Uterus (tissue), 4 donors: ENCODE results near the gene ITGAV. TPM values are rescaled to one million over a fixed set of nuclear protein-coding genes. Genes with fewer than 3 reads are reported as not detected.
"Not testable (repeated sequence)": the region's sequence is repeated elsewhere in the genome, so short reads cannot be mapped to it uniquely, and the experiment has no call there.

ENCODE experiments used
- DNase-seq, 2 donors: peaks; one replicate each; pipeline ENCODE4 v3.0.0-alpha.2; 2019 to 2020
- H3K27ac ChIP-seq, 2 donors: fragments of 200-600 bp; sonication (generic); 1 replicate in 1 of 2; 2 replicates in 1 of 2; pipeline ENCODE4 v1.5.1; 2016 to 2018
- H3K27me3 ChIP-seq, 2 donors: fragments of 200-600 bp; sonication (generic); one replicate each; pipeline ENCODE4 v1.5.1; 2018 to 2019; ENCODE audit warnings: control low read depth in 1 of 2
- H3K36me3 ChIP-seq, 2 donors: fragments of 200-600 bp; sonication (generic); one replicate each; pipeline ENCODE4 v1.5.1; 2019; ENCODE audit warnings: control low read depth in 1 of 2
- H3K4me1 ChIP-seq, 2 donors: fragments of 200-600 bp; sonication (generic); one replicate each; pipeline ENCODE4 v1.5.1; 2018 to 2019; ENCODE audit warnings: control low read depth in 1 of 2
- H3K4me3 ChIP-seq, 2 donors: fragments of 200-600 bp; sonication (generic); 1 replicate in 1 of 2; 2 replicates in 1 of 2; pipeline ENCODE4 v1.5.1; 2018 to 2019; ENCODE audit warnings: mild to moderate bottlenecking in 1 of 2
- H3K9me3 ChIP-seq, 2 donors: fragments of 200-600 bp; sonication (generic); one replicate each; pipeline ENCODE4 v1.5.1; 2019; ENCODE audit warnings: control low read depth in 1 of 2
- POLR2A ChIP-seq, 2 donors: fragments of 450-650 bp; IDR thresholded peaks; one replicate each; pipeline ENCODE4 v1.6.1; 2016; ENCODE audit warnings: antibody characterized with exemption in 2 of 2, mild to moderate bottlenecking in 1 of 2, moderate library complexity in 1 of 2
- intact Hi-C: fragments of 100-400 bp; cut with DNase I; formaldehyde crosslinking; loops from one replicate; pipeline ENCODE4 v1.15.1; 2023; ENCODE audit warnings: low total_unique reads
- total RNA-seq, 4 donors: library from RNA; depleted of rRNA in 3 of 4; stranded (reverse); fragments of >200 nt in 3 of 4; gene quantifications; one replicate each; pipeline versions ENCODE4 v1.1.0 to v1.2.4, GENCODE V29; 2014 to 2023
- TF ChIP-seq, protein P1 (sequence below), 4 experiments: fragments of 200-600 bp in 2 of 4; fragments of 450-650 bp in 2 of 4; sonication (generic) in 2 of 4; IDR thresholded peaks; one replicate each; pipeline ENCODE4 v1.5.1; 2016 to 2019; ENCODE audit warnings: antibody characterized with exemption in 4 of 4, mild to moderate bottlenecking in 2 of 4, moderate library complexity in 1 of 4
- donor health status: DM: yes; HTN: yes; CAD: no.

The ITGAV gene
- total RNA-seq, 4 donors from 2014 or later, result 76.9 to 232 (median 104) TPM

DNA sequence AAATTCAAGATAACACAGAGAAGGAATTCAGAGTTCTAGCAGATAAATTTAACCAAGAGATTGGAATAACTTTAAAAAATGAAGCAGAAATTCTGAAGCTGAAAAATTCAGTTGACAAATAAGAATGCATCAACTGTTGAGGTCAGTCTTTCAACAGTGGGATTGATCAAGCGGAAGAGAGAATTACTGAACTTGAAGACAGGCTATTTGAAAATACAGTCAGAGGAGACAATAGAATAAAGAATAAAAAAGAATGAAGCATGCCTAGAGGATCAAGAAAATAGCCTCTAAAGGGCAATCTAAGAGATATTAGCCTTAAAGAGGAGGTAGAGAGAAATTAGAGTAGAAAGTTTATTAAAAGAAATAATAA lies 27.7 kb upstream of the ITGAV start:
- Histone ChIP-seq H3K27ac (no peak overlapping the region), H3K36me3 (no peaks in the 10 kb centered on the region), H3K9me3 (no peaks in the 10 kb centered on the region), H3K4me3 (no peak overlapping the region), H3K4me1 (no peaks in the 10 kb centered on the region), H3K27me3 (no peaks in the 10 kb centered on the region)
- DNase-seq, result no peak
- intact Hi-C loops, result no loop called here
- no peak for TF ChIP-seq POLR2A (IDR thresholded peaks at IDR 0.05)
- TF ChIP-seq, protein P1, sequence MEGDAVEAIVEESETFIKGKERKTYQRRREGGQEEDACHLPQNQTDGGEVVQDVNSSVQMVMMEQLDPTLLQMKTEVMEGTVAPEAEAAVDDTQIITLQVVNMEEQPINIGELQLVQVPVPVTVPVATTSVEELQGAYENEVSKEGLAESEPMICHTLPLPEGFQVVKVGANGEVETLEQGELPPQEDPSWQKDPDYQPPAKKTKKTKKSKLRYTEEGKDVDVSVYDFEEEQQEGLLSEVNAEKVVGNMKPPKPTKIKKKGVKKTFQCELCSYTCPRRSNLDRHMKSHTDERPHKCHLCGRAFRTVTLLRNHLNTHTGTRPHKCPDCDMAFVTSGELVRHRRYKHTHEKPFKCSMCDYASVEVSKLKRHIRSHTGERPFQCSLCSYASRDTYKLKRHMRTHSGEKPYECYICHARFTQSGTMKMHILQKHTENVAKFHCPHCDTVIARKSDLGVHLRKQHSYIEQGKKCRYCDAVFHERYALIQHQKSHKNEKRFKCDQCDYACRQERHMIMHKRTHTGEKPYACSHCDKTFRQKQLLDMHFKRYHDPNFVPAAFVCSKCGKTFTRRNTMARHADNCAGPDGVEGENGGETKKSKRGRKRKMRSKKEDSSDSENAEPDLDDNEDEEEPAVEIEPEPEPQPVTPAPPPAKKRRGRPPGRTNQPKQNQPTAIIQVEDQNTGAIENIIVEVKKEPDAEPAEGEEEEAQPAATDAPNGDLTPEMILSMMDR (IDR thresholded peaks at IDR 0.05), result no peak

DNA sequence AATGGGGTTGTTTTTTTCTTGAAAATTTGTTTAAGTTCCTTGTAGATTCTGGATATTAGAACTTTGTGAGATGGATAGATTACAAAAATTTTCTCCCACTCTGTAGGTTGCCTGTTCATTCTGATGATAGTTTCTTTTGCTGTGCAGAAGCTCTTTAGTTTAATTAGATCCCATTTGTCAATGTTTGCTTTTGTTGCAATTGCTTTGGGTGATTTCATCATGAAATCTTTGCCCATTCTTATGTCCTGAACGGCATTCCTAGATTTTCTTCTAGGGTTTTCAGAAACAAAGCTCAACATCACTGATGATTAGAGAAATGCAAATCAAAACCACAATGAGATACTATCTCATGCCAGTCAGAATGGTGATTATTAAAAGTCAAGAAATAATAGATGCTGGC lies 21.3 kb upstream of the ITGAV start:
- H3K4me1 ChIP-seq, H3K27me3 ChIP-seq, H3K9me3 ChIP-seq, DNase-seq, intact Hi-C loops, H3K36me3 ChIP-seq, H3K27ac ChIP-seq, H3K4me3 ChIP-seq: not testable (repeated sequence)

DNA sequence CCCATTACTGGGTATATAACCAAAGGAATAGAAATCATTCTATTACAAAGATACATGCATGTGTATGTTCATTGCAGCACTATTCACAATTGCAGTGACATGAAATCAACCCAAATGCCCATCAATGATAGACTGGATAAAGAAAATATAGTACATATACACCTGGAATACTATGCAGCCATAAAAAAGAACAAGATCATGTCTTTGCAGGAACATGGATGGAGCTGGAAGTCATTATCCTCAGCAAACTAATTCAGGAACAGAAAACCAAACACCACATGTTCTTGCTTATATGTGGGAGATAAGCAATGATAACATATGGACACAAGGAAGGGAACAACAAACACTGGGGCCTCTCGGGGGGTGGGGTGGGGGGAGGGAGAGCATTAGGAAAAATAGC lies 20.7 kb upstream of the ITGAV start:
- H3K27ac ChIP-seq, intact Hi-C loops, H3K36me3 ChIP-seq, H3K4me1 ChIP-seq, H3K4me3 ChIP-seq, H3K9me3 ChIP-seq, H3K27me3 ChIP-seq, DNase-seq: not testable (repeated sequence)

DNA sequence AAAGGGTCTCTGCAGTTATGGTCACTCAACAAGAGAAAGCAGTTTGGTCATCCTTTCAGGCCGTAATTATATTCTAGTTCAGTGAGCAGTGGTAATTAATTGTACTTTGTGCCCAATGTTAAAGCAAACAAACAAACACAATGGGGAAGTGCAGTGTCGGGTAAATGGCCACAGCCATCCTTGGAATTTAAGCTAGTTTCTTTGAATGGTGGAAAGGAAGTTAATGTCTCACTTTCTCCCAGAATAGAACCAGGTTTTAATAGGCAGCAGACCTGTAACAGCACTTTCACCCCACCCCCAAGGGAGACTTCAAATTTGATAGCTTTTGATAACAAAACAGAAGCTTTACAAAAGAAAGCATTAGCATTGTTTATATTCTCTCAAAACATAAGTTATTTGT lies 20.0 kb upstream of the ITGAV start:
- no peak for TF ChIP-seq POLR2A (IDR thresholded peaks at IDR 0.05)
- TF ChIP-seq, protein P1 (IDR thresholded peaks at IDR 0.05), result no peak
- intact Hi-C loops, result no loop called here
- no peaks in the 10 kb centered on the region for H3K36me3 ChIP-seq
- DNase-seq, result no peak
- H3K27ac ChIP-seq, result no peak overlapping the region
- no peaks in the 10 kb centered on the region for H3K27me3 ChIP-seq
- no peaks in the 10 kb centered on the region for H3K9me3 ChIP-seq
- no peak overlapping the region for H3K4me3 ChIP-seq
- H3K4me1 ChIP-seq, result no peaks in the 10 kb centered on the region

DNA sequence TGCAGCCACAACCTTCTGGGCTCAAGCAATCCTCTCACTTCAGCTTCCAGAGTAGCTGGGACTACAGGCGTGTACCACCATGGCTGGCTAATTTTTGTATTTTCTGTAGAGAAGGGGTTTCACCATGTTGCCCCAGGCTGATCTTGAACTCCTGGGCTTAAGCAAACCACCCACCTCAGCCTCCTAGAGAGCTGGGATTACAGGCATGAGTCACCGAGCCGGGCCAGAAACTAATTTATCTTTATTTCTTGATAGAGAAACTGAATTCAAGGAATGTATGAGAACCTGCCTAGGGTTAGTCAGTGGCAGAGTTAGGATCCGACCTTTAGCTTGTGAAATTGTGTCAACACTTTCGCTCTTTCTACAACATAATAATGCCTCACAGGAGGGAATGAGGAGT lies 19.3 kb upstream of the ITGAV start:
- no peaks in the 10 kb centered on the region for H3K9me3 ChIP-seq
- intact Hi-C loops, result no loop called here
- H3K4me3 ChIP-seq, result no peak overlapping the region
- no peaks in the 10 kb centered on the region for H3K36me3 ChIP-seq
- no peak for TF ChIP-seq POLR2A (IDR thresholded peaks at IDR 0.05)
- TF ChIP-seq, protein P1 (IDR thresholded peaks at IDR 0.05), result no peak
- H3K27ac ChIP-seq, result no peak overlapping the region
- H3K27me3 ChIP-seq, result no peaks in the 10 kb centered on the region
- H3K4me1 ChIP-seq, result no peaks in the 10 kb centered on the region
- no peak for DNase-seq

DNA sequence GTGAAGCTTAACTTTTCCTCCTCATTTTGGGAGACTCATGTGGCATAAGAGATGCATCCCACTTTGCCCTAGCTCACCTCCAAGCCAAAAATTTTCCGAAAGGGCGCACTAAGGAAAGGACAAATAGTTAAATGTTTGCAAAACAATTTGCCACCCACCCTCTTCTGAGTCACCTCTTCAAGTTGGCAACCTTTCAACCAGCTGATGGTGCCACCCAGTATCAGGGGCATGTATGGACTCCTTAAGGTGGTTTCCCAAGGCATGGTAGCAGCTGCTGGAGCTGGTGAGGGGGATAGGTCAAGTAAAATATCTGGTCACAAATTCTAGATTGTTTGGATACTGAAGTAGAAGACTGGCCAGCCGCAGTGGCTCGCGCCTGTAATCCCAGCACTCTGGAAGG lies 17.2 kb upstream of the ITGAV start:
- TF ChIP-seq, protein P1 (IDR thresholded peaks at IDR 0.05), result no peak
- no peak for TF ChIP-seq POLR2A (IDR thresholded peaks at IDR 0.05)
- Histone ChIP-seq H3K9me3 (no peaks in the 10 kb centered on the region), H3K4me1 (no peaks in the 10 kb centered on the region), H3K27me3 (no peaks in the 10 kb centered on the region), H3K27ac (no peak overlapping the region), H3K4me3 (no peak overlapping the region), H3K36me3 (no peaks in the 10 kb centered on the region)
- intact Hi-C loops, result no loop called here
- no peak for DNase-seq
